ENCODE measurements around the gene FBP2. TPM values are rescaled to one million over a fixed set of nuclear protein-coding genes. Genes with fewer than 3 reads are reported as not detected.

The FBP2 gene
- total and polyA plus RNA-seq, 2 of the 8 experiments (the other 6 are each of a cell fraction or from before 2014, with no cell fraction given), result not detected

- no peak for TF ChIP-seq ATF3 (IDR thresholded peaks at IDR 0.05; ENCODE audit: insufficient read depth, low read depth, low read length)
- no peak for TF ChIP-seq USF2 (IDR thresholded peaks at IDR 0.05; ENCODE audit: low read length)
- no peak for TF ChIP-seq SRF (IDR thresholded peaks at IDR 0.05; ENCODE audit: low read depth, low read length)
- TF ChIP-seq TAF1 (IDR thresholded peaks at IDR 0.05; ENCODE audit: low read depth, low read length), result no peak
- TF ChIP-seq CTCF (IDR thresholded peaks at IDR 0.05; ENCODE audit: control extremely low read depth in 1 of 3, insufficient read depth in 1 of 3, low read depth in 1 of 3, low read length in 3 of 3), result no peak
These were observed 13.7 kb upstream of the FBP2 start (continued) for GRCh38 chr9:94607423-94607691.

Measured in H1 (cell line).